Activated CD4-positive, alpha-beta T cell treated with anti-CD3 and anti-CD28 coated beads, Interleukin-2, Interleukin-6, amounts not matched to agents 100 ng/mL and 50 ng/mL, durations not matched to agents 16 hours and 8 hours (primary cell): Measurements from ENCODE around the gene KIF26B.

Source experiments
- DNase-seq: peaks from one replicate; pipeline ENCODE4 v3.0.0-alpha.2; 2020

Gene KIF26B

GRCh38 chr1:245211035-245211749 lies 56.4 kb downstream of the KIF26B start:
- DNase-seq, result no peak

GRCh38 chr1:245211761-245212160 lies 57.0 kb downstream of the KIF26B start:
- DNase-seq, result no peak

- DNase-seq, result no peak
These were observed 57.5 kb downstream of the KIF26B start for GRCh38 chr1:245212221-245212710.

- no peak for DNase-seq
These were observed 58.5 kb downstream of the KIF26B start for GRCh38 chr1:245213066-245213831.

GRCh38 chr1:245215071-245215470 lies 60.3 kb downstream of the KIF26B start:
- no peak for DNase-seq

- no peak for DNase-seq
These were observed 61.8 kb downstream of the KIF26B start for GRCh38 chr1:245216366-245217115.

GRCh38 chr1:245217853-245218608 lies 63.2 kb downstream of the KIF26B start:
- DNase-seq, result no peak

GRCh38 chr1:245220381-245220985 lies 65.7 kb downstream of the KIF26B start:
- no peak for DNase-seq

GRCh38 chr1:245221805-245222204 lies 67.0 kb downstream of the KIF26B start:
- DNase-seq, result no peak

- DNase-seq, result no peak
These were observed 68.3 kb downstream of the KIF26B start for GRCh38 chr1:245222931-245223595.

- no peak for DNase-seq
These were observed 70.8 kb downstream of the KIF26B start for GRCh38 chr1:245225322-245226202.

- no peak for DNase-seq
These were observed 71.4 kb downstream of the KIF26B start for GRCh38 chr1:245226203-245226499.

GRCh38 chr1:245229051-245229450 lies 74.3 kb downstream of the KIF26B start:
- DNase-seq, result no peak

- no peak for DNase-seq
These were observed 78.1 kb downstream of the KIF26B start for GRCh38 chr1:245232931-245233330.

GRCh38 chr1:245234217-245235081 lies 79.7 kb downstream of the KIF26B start:
- DNase-seq, result no peak

- no peak for DNase-seq
These were observed 80.4 kb downstream of the KIF26B start for GRCh38 chr1:245235156-245235555.

- DNase-seq, result no peak
These were observed 85.9 kb downstream of the KIF26B start for GRCh38 chr1:245240648-245241165.

GRCh38 chr1:245241526-245242130 lies 86.8 kb downstream of the KIF26B start:
- DNase-seq, result no peak

GRCh38 chr1:245242989-245243388 lies 88.2 kb downstream of the KIF26B start:
- no peak for DNase-seq
